GM23338 (cell line): Measurements from ENCODE around the gene ERCC1. TPM values are rescaled to one million over a fixed set of nuclear protein-coding genes. Genes with fewer than 3 reads are reported as not detected.

Experiments used
- ATAC-seq: fragments of 200-7000 bp; cut with Tn5 transposase; 3 replicates; pipeline ENCODE4 v1.9.1; 2020
- DNase-seq: peaks from one replicate; pipeline ENCODE4 v3.0.0-alpha.2; 2015; ENCODE audit warnings: low spot score
- H2AFZ ChIP-seq: fragments of 200-600 bp; sonication (generic); 2 replicates; pipeline ENCODE4 v1.8.0; 2016; ENCODE audit warnings: antibody characterized with exemption, mild to moderate bottlenecking, moderate library complexity
- H3F3A ChIP-seq: fragments of 200-600 bp; sonication (generic); replicated peaks from 2 replicates; pipeline ENCODE4 v1.8.0; 2017; ENCODE audit warnings: antibody characterized with exemption, mixed run types, low read depth
- H3K27ac ChIP-seq: fragments of 200-600 bp; sonication (generic); 2 replicates; pipeline ENCODE4 v1.6.1; 2016; ENCODE audit warnings: low read depth
- H3K27me3 ChIP-seq: fragments of 200-600 bp; sonication (generic); 2 replicates; pipeline ENCODE4 v1.8.0; 2016; ENCODE audit warnings: mild to moderate bottlenecking, mixed run types, moderate library complexity; ENCODE audit not compliant: insufficient read depth
- H3K36me3 ChIP-seq: fragments of 200-600 bp; sonication (generic); 2 replicates; pipeline ENCODE4 v1.8.0; 2016; ENCODE audit warnings: mild to moderate bottlenecking; ENCODE audit not compliant: insufficient read depth
- H3K4me1 ChIP-seq: fragments of 200-600 bp; sonication (generic); 2 replicates; pipeline ENCODE4 v1.8.0; 2016; ENCODE audit warnings: mild to moderate bottlenecking, moderate library complexity; ENCODE audit not compliant: insufficient read depth
- H3K4me2 ChIP-seq: fragments of 200-600 bp; sonication (generic); 2 replicates; pipeline ENCODE4 v1.7.1; 2017; ENCODE audit warnings: mixed run types
- H3K4me3 ChIP-seq: fragments of 200-600 bp; sonication (generic); 2 replicates; pipeline ENCODE4 v1.6.1; 2016; ENCODE audit warnings: mixed run types
- H3K79me2 ChIP-seq: fragments of 200-600 bp; sonication (generic); replicated peaks from 2 replicates; pipeline ENCODE4 v1.8.0; 2017; ENCODE audit warnings: mild to moderate bottlenecking; ENCODE audit not compliant: insufficient read depth
- H3K9me2 ChIP-seq: fragments of 200-600 bp; sonication (generic); 2 replicates; pipeline ENCODE4 v1.8.0; 2017; ENCODE audit not compliant: insufficient read depth
- H4K20me1 ChIP-seq: fragments of 200-600 bp; sonication (generic); replicated peaks from 2 replicates; pipeline ENCODE4 v1.8.0; 2017; ENCODE audit warnings: mild to moderate bottlenecking; ENCODE audit not compliant: insufficient read depth
- H3K27ac Mint-ChIP-seq: 2 replicates; pipeline ENCODE4 v1.8.0; 2020; ENCODE audit warnings: inconsistent platforms, mild to moderate bottlenecking, moderate library complexity, mixed read lengths
- H3K27me3 Mint-ChIP-seq: 3 replicates; pipeline ENCODE4 v1.8.0; 2022; ENCODE audit warnings: low read depth, mild to moderate bottlenecking, moderate library complexity, mixed read lengths, inconsistent platforms; ENCODE audit not compliant: insufficient read depth, poor library complexity
- H3K36me3 Mint-ChIP-seq: 3 replicates; pipeline ENCODE4 v1.8.0; 2021; ENCODE audit warnings: low read depth, mild to moderate bottlenecking, inconsistent platforms, moderate library complexity, mixed read lengths
- H3K4me1 Mint-ChIP-seq: 3 replicates; pipeline ENCODE4 v1.8.0; 2020; ENCODE audit warnings: mild to moderate bottlenecking, inconsistent platforms, mixed read lengths
- H3K4me3 Mint-ChIP-seq: 3 replicates; pipeline ENCODE4 v1.8.0; 2021; ENCODE audit warnings: moderate library complexity, mild to moderate bottlenecking, inconsistent platforms, mixed read lengths
- H3K9me3 Mint-ChIP-seq: 3 replicates; pipeline ENCODE4 v1.8.0; 2020; ENCODE audit warnings: moderate library complexity, mild to moderate bottlenecking, inconsistent platforms, mixed read lengths
- EZH2 ChIP-seq: fragments of 200-600 bp; sonication (generic); IDR thresholded peaks from one replicate; pipeline ENCODE4 v1.8.0; 2017; ENCODE audit warnings: antibody characterized with exemption, mild to moderate bottlenecking, low read depth; ENCODE audit not compliant: unreplicated experiment
- EZH2phosphoT487 ChIP-seq: fragments of 200-600 bp; sonication (generic); IDR thresholded peaks from one replicate; pipeline ENCODE4 v1.8.1; 2018; ENCODE audit warnings: antibody characterized with exemption; ENCODE audit not compliant: unreplicated experiment
- STAT1 ChIP-seq: IDR thresholded peaks from one replicate; pipeline ENCODE4 v1.6.1; 2016; ENCODE audit warnings: antibody characterized with exemption; ENCODE audit not compliant: unreplicated experiment
- polyA plus RNA-seq: library from polyadenylated mRNA; unstranded; fragments of >200 nt; fragmentation: Nextera tagmentation; extraction: Ambion mirVana; gene quantifications from 2 replicates; pipeline ENCODE4 v1.2.1, GENCODE V29; 2016
- total RNA-seq: library from RNA; depleted of rRNA; stranded (reverse); fragments of >200 nt; shearing (Covaris generic); gene quantifications from 2 replicates; pipeline ENCODE4 v1.2.3, GENCODE V29; 2014
- TF ChIP-seq, protein P1 (sequence below): fragments of 250-450 bp; sonication (Bioruptor Pico); IDR thresholded peaks from 2 replicates; pipeline ENCODE4 v1.5.0; 2020; ENCODE audit warnings: mild to moderate bottlenecking, moderate library complexity

ERCC1 gene
- total and polyA plus RNA-seq, 2 experiments from 2014 or later: 39.0 to 52.3 TPM

DNA sequence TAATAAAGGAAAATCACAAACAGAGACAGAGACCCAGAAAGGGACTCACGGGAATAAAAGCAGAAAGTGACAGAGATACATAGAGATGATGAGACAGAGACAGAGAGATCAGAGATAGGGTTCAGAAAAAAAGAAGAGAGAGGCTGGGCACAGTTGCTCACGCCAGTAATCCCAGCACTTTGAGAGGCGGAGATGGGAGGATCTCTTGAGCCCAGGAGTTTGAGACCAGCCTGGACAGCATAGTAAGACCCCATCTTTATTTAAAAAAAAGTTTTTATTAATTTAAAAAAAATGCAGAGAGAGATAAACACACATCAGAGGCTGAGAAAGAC lies 24.7 kb upstream of the ERCC1 start:
- Histone ChIP-seq H3K4me2 (no peak overlapping the region), H3K36me3 (no peaks in the 10 kb centered on the region)
- no peak overlapping the region for H3K27ac Mint-ChIP-seq

More for the DNA sequence above, 24.7 kb upstream of the ERCC1 start:
- Histone ChIP-seq H4K20me1 (no peaks in the 10 kb centered on the region), H3K4me1 (peaks cover 14% of the 10 kb centered on the region), H3K79me2 (no peaks in the 10 kb centered on the region), H3F3A (peaks cover 31% of the 10 kb centered on the region), H2AFZ (no peak overlapping the region), H3K27me3 (peaks cover 54% of the 10 kb centered on the region), H3K27ac (no peak overlapping the region), H3K4me3 (no peak overlapping the region), H3K9me2 (no peaks in the 10 kb centered on the region)
- peaks cover 42% of the 10 kb centered on the region for H3K27me3 Mint-ChIP-seq
- peaks cover 10% of the 10 kb centered on the region; the same call in 2 of the 3 replicates for H3K9me3 Mint-ChIP-seq
- no peak for ATAC-seq
- TF ChIP-seq, protein P1, sequence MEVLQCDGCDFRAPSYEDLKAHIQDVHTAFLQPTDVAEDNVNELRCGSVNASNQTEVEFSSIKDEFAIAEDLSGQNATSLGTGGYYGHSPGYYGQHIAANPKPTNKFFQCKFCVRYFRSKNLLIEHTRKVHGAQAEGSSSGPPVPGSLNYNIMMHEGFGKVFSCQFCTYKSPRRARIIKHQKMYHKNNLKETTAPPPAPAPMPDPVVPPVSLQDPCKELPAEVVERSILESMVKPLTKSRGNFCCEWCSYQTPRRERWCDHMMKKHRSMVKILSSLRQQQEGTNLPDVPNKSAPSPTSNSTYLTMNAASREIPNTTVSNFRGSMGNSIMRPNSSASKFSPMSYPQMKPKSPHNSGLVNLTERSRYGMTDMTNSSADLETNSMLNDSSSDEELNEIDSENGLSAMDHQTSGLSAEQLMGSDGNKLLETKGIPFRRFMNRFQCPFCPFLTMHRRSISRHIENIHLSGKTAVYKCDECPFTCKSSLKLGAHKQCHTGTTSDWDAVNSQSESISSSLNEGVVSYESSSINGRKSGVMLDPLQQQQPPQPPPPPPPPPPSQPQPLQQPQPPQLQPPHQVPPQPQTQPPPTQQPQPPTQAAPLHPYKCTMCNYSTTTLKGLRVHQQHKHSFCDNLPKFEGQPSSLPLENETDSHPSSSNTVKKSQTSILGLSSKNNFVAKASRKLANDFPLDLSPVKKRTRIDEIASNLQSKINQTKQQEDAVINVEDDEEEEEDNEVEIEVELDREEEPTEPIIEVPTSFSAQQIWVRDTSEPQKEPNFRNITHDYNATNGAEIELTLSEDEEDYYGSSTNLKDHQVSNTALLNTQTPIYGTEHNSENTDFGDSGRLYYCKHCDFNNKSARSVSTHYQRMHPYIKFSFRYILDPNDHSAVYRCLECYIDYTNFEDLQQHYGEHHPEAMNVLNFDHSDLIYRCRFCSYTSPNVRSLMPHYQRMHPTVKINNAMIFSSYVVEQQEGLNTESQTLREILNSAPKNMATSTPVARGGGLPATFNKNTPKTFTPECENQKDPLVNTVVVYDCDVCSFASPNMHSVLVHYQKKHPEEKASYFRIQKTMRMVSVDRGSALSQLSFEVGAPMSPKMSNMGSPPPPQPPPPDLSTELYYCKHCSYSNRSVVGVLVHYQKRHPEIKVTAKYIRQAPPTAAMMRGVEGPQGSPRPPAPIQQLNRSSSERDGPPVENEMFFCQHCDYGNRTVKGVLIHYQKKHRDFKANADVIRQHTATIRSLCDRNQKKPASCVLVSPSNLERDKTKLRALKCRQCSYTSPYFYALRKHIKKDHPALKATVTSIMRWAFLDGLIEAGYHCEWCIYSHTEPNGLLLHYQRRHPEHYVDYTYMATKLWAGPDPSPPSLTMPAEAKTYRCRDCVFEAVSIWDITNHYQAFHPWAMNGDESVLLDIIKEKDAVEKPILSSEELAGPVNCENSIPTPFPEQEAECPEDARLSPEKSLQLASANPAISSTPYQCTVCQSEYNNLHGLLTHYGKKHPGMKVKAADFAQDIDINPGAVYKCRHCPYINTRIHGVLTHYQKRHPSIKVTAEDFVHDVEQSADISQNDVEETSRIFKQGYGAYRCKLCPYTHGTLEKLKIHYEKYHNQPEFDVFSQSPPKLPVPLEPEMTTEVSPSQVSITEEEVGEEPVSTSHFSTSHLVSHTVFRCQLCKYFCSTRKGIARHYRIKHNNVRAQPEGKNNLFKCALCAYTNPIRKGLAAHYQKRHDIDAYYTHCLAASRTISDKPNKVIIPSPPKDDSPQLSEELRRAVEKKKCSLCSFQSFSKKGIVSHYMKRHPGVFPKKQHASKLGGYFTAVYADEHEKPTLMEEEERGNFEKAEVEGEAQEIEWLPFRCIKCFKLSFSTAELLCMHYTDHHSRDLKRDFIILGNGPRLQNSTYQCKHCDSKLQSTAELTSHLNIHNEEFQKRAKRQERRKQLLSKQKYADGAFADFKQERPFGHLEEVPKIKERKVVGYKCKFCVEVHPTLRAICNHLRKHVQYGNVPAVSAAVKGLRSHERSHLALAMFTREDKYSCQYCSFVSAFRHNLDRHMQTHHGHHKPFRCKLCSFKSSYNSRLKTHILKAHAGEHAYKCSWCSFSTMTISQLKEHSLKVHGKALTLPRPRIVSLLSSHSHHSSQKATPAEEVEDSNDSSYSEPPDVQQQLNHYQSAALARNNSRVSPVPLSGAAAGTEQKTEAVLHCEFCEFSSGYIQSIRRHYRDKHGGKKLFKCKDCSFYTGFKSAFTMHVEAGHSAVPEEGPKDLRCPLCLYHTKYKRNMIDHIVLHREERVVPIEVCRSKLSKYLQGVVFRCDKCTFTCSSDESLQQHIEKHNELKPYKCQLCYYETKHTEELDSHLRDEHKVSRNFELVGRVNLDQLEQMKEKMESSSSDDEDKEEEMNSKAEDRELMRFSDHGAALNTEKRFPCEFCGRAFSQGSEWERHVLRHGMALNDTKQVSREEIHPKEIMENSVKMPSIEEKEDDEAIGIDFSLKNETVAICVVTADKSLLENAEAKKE (CRISPR knock-in tag): no peak
- TF ChIP-seq EZH2: no peak
- TF ChIP-seq EZH2phosphoT487: no peak
- TF ChIP-seq STAT1: no peak
- no peak overlapping the region for H3K4me3 Mint-ChIP-seq
- no peaks in the 10 kb centered on the region; the same call in 2 of the 3 replicates for H3K36me3 Mint-ChIP-seq
- peaks cover 20% of the 10 kb centered on the region for H3K4me1 Mint-ChIP-seq
- DNase-seq: no peak
